OCI-LY7 (cell line): ENCODE data around the gene OXSR1. TPM values are rescaled to one million over a fixed set of nuclear protein-coding genes. Genes with fewer than 3 reads are reported as not detected.

Experiments
- BruUV-seq: library from RNA; stranded (reverse); fragments of 400-500 nt; replicated peaks from 2 replicates; lab custom pipeline; 2021; lab: Mats Ljungman, UMichigan
- CTCF ChIA-PET: fragments of 300-600 bp; sonication (Branson Sonifier 250); formaldehyde crosslinking; loops from one replicate; lab custom pipeline; 2022; ENCODE audit warnings: antibody characterized with exemption; ENCODE audit not compliant: unreplicated experiment; lab: Charles Lee
- POLR2A ChIA-PET: fragments of 300-600 bp; sonication (Branson Sonifier 250); formaldehyde crosslinking; loops from one replicate; lab custom pipeline; 2022; ENCODE audit warnings: antibody characterized with exemption; lab: Charles Lee
- DNase-seq: peaks from one replicate; pipeline ENCODE4 v3.0.0-alpha.2; 2015; ENCODE audit warnings: low spot score
- H2AFZ ChIP-seq: fragments of 200-600 bp; sonication (generic), shearing (Covaris generic); 2 replicates; pipeline ENCODE4 v1.6.1; 2014; ENCODE audit warnings: mild to moderate bottlenecking, antibody characterized with exemption, low read length, moderate library complexity
- H3K27ac ChIP-seq: fragments of 200-600 bp; sonication (generic); 2 replicates; pipeline ENCODE4 v1.5.1; 2014; ENCODE audit warnings: mixed run types, low read depth, mild to moderate bottlenecking, moderate library complexity, low read length, inconsistent platforms; ENCODE audit not compliant: poor library complexity, severe bottlenecking
- H3K36me3 ChIP-seq: fragments of 200-600 bp; sonication (generic); 2 replicates; pipeline ENCODE4 v1.6.1; 2014; ENCODE audit warnings: mild to moderate bottlenecking, antibody characterized with exemption, low read length, moderate library complexity, mixed read lengths; ENCODE audit not compliant: insufficient read depth
- H3K4me1 ChIP-seq: fragments of 200-600 bp; sonication (generic); 2 replicates; pipeline ENCODE4 v1.5.1; 2014; ENCODE audit warnings: mild to moderate bottlenecking, low read length; ENCODE audit not compliant: insufficient read depth, poor library complexity, severe bottlenecking
- H3K4me2 ChIP-seq: fragments of 200-600 bp; sonication (generic); 2 replicates; pipeline ENCODE4 v1.6.1; 2014; ENCODE audit warnings: mild to moderate bottlenecking, low read length
- H3K4me3 ChIP-seq: fragments of 200-600 bp; sonication (generic); 2 replicates; pipeline ENCODE4 v1.5.1; 2014; ENCODE audit warnings: mild to moderate bottlenecking, low read depth, low read length; ENCODE audit not compliant: poor library complexity, severe bottlenecking
- H3K79me2 ChIP-seq: fragments of 200-600 bp; sonication (generic); 2 replicates; pipeline ENCODE4 v1.6.1; 2016; ENCODE audit warnings: low read depth, mild to moderate bottlenecking, low read length, moderate library complexity, mixed read lengths; ENCODE audit not compliant: insufficient read depth
- H3K9me2 ChIP-seq: fragments of 200-600 bp; sonication (generic); 2 replicates; pipeline ENCODE4 v1.6.1; 2016; ENCODE audit warnings: mild to moderate bottlenecking, low read length, mixed read lengths; ENCODE audit not compliant: insufficient read depth
- H3K9me3 ChIP-seq: fragments of 200-600 bp; sonication (generic); 2 replicates; pipeline ENCODE4 v1.6.1; 2014; ENCODE audit warnings: mild to moderate bottlenecking, mixed run types, low read length, mixed read lengths
- H4K20me1 ChIP-seq: fragments of 200-600 bp; sonication (generic); 2 replicates; pipeline ENCODE4 v1.6.1; 2014; ENCODE audit warnings: mild to moderate bottlenecking, antibody characterized with exemption, low read length, moderate library complexity, mixed read lengths; ENCODE audit not compliant: insufficient read depth
- CTCF ChIP-seq: fragments of 200-600 bp; sonication (generic); conservative IDR thresholded peaks from 2 replicates; pipeline ENCODE4 v1.5.1; 2014; ENCODE audit warnings: mild to moderate bottlenecking, antibody characterized with exemption, low read length, moderate library complexity, mixed read lengths
- EZH2phosphoT487 ChIP-seq: fragments of 200-600 bp; sonication (generic); IDR thresholded peaks from 2 replicates; pipeline ENCODE4 v1.6.1; 2018; ENCODE audit warnings: low read depth, borderline replicate concordance, mild to moderate bottlenecking, mixed run types, antibody characterized with exemption, low read length, moderate library complexity, mixed read lengths
- intact Hi-C: fragments of 100-400 bp; cut with micrococcal nuclease; formaldehyde crosslinking; loops from one replicate; pipeline ENCODE4 v1.10.0; 2022; ENCODE audit not compliant: unreplicated experiment
- total RNA-seq, 2 experiments: library from RNA; depleted of rRNA in 1 of 2; stranded (reverse); fragments of >200 nt in 1 of 2; shearing (Covaris generic) in 1 of 2; gene quantifications; 2 replicates each; pipeline ENCODE4 v1.2.3, GENCODE V29; 2014 to 2022

Gene OXSR1
- total RNA-seq, 2 experiments from 2014 or later = 21.4 to 43.7 TPM

GRCh38 chr3:38203690-38204089 is 38.4 kb downstream of the OXSR1 start:
- no peak for TF ChIP-seq CTCF
- TF ChIP-seq EZH2phosphoT487 = no peak
- CTCF ChIA-PET = no interaction called here
- Histone ChIP-seq H4K20me1 (no peaks in the 10 kb centered on the region), H3K9me2 (no peaks in the 10 kb centered on the region), H3K27ac (no peak overlapping the region), H3K4me1 (no peaks in the 10 kb centered on the region), H3K4me3 (no peak overlapping the region), H3K79me2 (peaks cover 8% of the 10 kb centered on the region; the same call in 1 of the 2 replicates), H3K4me2 (no peak overlapping the region), H3K36me3 (peaks cover 37% of the 10 kb centered on the region), H2AFZ (no peak overlapping the region), H3K9me3 (no peaks in the 10 kb centered on the region)
- intact Hi-C loops = no loop called here
- DNase-seq = no peak
- BruUV-seq = no TSS peak
- POLR2A ChIA-PET = no interaction called here

GRCh38 chr3:38204599-38205471 is 39.5 kb downstream of the OXSR1 start:
- POLR2A ChIA-PET = interaction anchor here (0.6 kb wide), 1 partner anchor 68 kb away, joined by 3 read pairs; the partner anchor contains the start of gene ACAA1
- CTCF ChIA-PET = interaction anchor here (0.6 kb wide), 2 partner anchors 17 to 22 kb away, joined by 3 to 13 read pairs; no protein-coding TSS in a partner anchor

More at GRCh38 chr3:38204599-38205471, 39.5 kb downstream of the OXSR1 start:
- Histone ChIP-seq H3K4me3 (no peak overlapping the region), H3K9me3 (no peaks in the 10 kb centered on the region), H4K20me1 (no peaks in the 10 kb centered on the region), H3K36me3 (peaks cover 33% of the 10 kb centered on the region), H3K79me2 (peaks cover 8% of the 10 kb centered on the region; the same call in 1 of the 2 replicates), H3K27ac (no peak overlapping the region), H3K9me2 (no peaks in the 10 kb centered on the region), H3K4me2 (no peak overlapping the region), H2AFZ (no peak overlapping the region), H3K4me1 (no peaks in the 10 kb centered on the region)
- no TSS peak for BruUV-seq
- TF ChIP-seq CTCF (no peak), EZH2phosphoT487 (no peak)
- no peak for DNase-seq
- intact Hi-C loops = no loop called here
